NCI-H1436 (cell line): ENCODE results near the gene NFAM1.

Experiments
- DNase-seq: peaks from one replicate; lab custom pipeline; 2025; lab: John Stamatoyannopoulos, UW

Gene NFAM1

GRCh38 chr22:42416671-42417230 is 15.5 kb downstream of the NFAM1 start:
- DNase-seq, result no peak

- no peak for DNase-seq
These were observed 17.5 kb downstream of the NFAM1 start for GRCh38 chr22:42414565-42415303.

- DNase-seq, result no peak
These were observed 18.2 kb downstream of the NFAM1 start for GRCh38 chr22:42414021-42414420.

- no peak for DNase-seq
These were observed 19.4 kb downstream of the NFAM1 start for GRCh38 chr22:42412744-42413333.

- DNase-seq, result no peak
These were observed 21.5 kb downstream of the NFAM1 start for GRCh38 chr22:42410708-42411107.

GRCh38 chr22:42408810-42409529 is 23.2 kb downstream of the NFAM1 start:
- DNase-seq, result no peak

- no peak for DNase-seq
These were observed 23.9 kb downstream of the NFAM1 start for GRCh38 chr22:42408276-42408675.

GRCh38 chr22:42404266-42404665 is 27.9 kb downstream of the NFAM1 start:
- no peak for DNase-seq

GRCh38 chr22:42401535-42402334 is 30.5 kb downstream of the NFAM1 start:
- no peak for DNase-seq

- no peak for DNase-seq
These were observed 31.2 kb downstream of the NFAM1 start for GRCh38 chr22:42400811-42401534.

- peak; percentile 96 for DNase-seq
These were observed 32.6 kb downstream of the NFAM1 start for GRCh38 chr22:42399315-42400271.

GRCh38 chr22:42397332-42398249 is 34.6 kb downstream of the NFAM1 start:
- DNase-seq, result no peak

- no peak for DNase-seq
These were observed 35.4 kb downstream of the NFAM1 start for GRCh38 chr22:42396621-42397331.

GRCh38 chr22:42389143-42389542 is 43.1 kb downstream of the NFAM1 start:
- DNase-seq, result peak; percentile 51

GRCh38 chr22:42388130-42388797 is 43.9 kb downstream of the NFAM1 start:
- peak; percentile 97 for DNase-seq

- no peak for DNase-seq
These were observed 44.6 kb downstream of the NFAM1 start for GRCh38 chr22:42387631-42388030.

GRCh38 chr22:42385696-42386095 is 46.5 kb downstream of the NFAM1 start:
- no peak for DNase-seq

GRCh38 chr22:42384506-42384905 is 47.7 kb downstream of the NFAM1 start:
- no peak for DNase-seq
